PC-9 (cell line): Measurements from ENCODE around the gene SLC25A34. TPM values are rescaled to one million over a fixed set of nuclear protein-coding genes. Genes with fewer than 3 reads are reported as not detected.
"Not testable (repeated sequence)": the region's sequence is repeated elsewhere in the genome, so short reads cannot be mapped to it uniquely, and the experiment has no call there.

ENCODE experiments used
- BruUV-seq: library from RNA; stranded (reverse); fragments of 400-500 nt; replicated peaks from 2 replicates; lab custom pipeline; 2021; lab: Mats Ljungman, UMichigan
- CTCF ChIA-PET: fragments of 300-600 bp; sonication (Branson Sonifier 250); formaldehyde crosslinking; loops from one replicate; lab custom pipeline; 2022; ENCODE audit warnings: antibody characterized with exemption; lab: Charles Lee
- POLR2A ChIA-PET: fragments of 300-600 bp; sonication (Branson Sonifier 250); formaldehyde crosslinking; loops from one replicate; lab custom pipeline; 2022; ENCODE audit warnings: antibody characterized with exemption; ENCODE audit not compliant: unreplicated experiment; lab: Charles Lee
- DNase-seq, 2 experiments: peaks; one replicate each; pipeline versions ENCODE4 v3.0.0 to v3.0.0-alpha.2; 2015 to 2022; ENCODE audit warnings: mixed read lengths in 1 of 2
- H2AFZ ChIP-seq: fragments of 200-600 bp; sonication (generic); 2 replicates; pipeline ENCODE4 v1.8.1; 2017; ENCODE audit warnings: antibody characterized with exemption
- H3F3A ChIP-seq: fragments of 200-600 bp; sonication (generic); 2 replicates; pipeline ENCODE4 v1.8.1; 2017; ENCODE audit warnings: antibody characterized with exemption, mild to moderate bottlenecking, low read depth; ENCODE audit not compliant: insufficient read depth
- H3K27ac ChIP-seq: fragments of 200-600 bp; sonication (generic); 2 replicates; pipeline ENCODE4 v1.6.1; 2016; ENCODE audit warnings: mixed run types
- H3K27me3 ChIP-seq: fragments of 200-600 bp; sonication (generic); 2 replicates; pipeline ENCODE4 v1.6.1; 2016; ENCODE audit warnings: low read depth, mixed run types; ENCODE audit not compliant: insufficient read depth
- H3K36me3 ChIP-seq: fragments of 200-600 bp; sonication (generic); 2 replicates; pipeline ENCODE4 v1.6.1; 2016; ENCODE audit warnings: low read depth, mixed run types
- H3K4me1 ChIP-seq: fragments of 200-600 bp; sonication (generic); replicated peaks from 2 replicates; pipeline ENCODE4 v1.6.1; 2016; ENCODE audit warnings: mixed run types; ENCODE audit not compliant: insufficient read depth
- H3K4me2 ChIP-seq: fragments of 200-600 bp; sonication (generic); 2 replicates; pipeline ENCODE4 v1.6.1; 2017; ENCODE audit warnings: mixed run types
- H3K4me3 ChIP-seq: fragments of 200-600 bp; sonication (generic); 2 replicates; pipeline ENCODE4 v1.6.1; 2016; ENCODE audit warnings: mixed run types
- H3K79me2 ChIP-seq: fragments of 200-600 bp; sonication (generic); 2 replicates; pipeline ENCODE4 v1.6.1; 2017; ENCODE audit warnings: low read depth, mixed run types
- H3K9me2 ChIP-seq: fragments of 200-600 bp; sonication (generic); 2 replicates; pipeline ENCODE4 v1.8.1; 2017; ENCODE audit warnings: mild to moderate bottlenecking; ENCODE audit not compliant: insufficient read depth
- H3K9me3 ChIP-seq: fragments of 200-600 bp; sonication (generic); 2 replicates; pipeline ENCODE4 v1.8.1; 2016; ENCODE audit warnings: low read depth; ENCODE audit not compliant: insufficient read depth
- H4K20me1 ChIP-seq: fragments of 200-600 bp; sonication (generic); 2 replicates; pipeline ENCODE4 v1.8.1; 2017; ENCODE audit not compliant: insufficient read depth
- EZH2 ChIP-seq: fragments of 200-600 bp; sonication (generic); IDR thresholded peaks from 2 replicates; pipeline ENCODE4 v1.8.0; 2017; ENCODE audit warnings: antibody characterized with exemption, low read depth
- intact Hi-C: fragments of 100-400 bp; cut with micrococcal nuclease; formaldehyde crosslinking; loops from one replicate; pipeline ENCODE4 v1.10.0; 2022; ENCODE audit not compliant: unreplicated experiment
- total RNA-seq: library from RNA; stranded (reverse); gene quantifications from 2 replicates; pipeline ENCODE4 v1.2.3, GENCODE V29; 2021
- TF ChIP-seq, protein P1 (sequence below): fragments of 200-600 bp; sonication (generic); conservative IDR thresholded peaks from 2 replicates; pipeline ENCODE4 v1.6.1; 2017; ENCODE audit warnings: mixed run types, antibody characterized with exemption, mild to moderate bottlenecking, moderate library complexity

SLC25A34 gene
- total RNA-seq, 1 experiment from 2014 or later = 1.7 TPM

DNA sequence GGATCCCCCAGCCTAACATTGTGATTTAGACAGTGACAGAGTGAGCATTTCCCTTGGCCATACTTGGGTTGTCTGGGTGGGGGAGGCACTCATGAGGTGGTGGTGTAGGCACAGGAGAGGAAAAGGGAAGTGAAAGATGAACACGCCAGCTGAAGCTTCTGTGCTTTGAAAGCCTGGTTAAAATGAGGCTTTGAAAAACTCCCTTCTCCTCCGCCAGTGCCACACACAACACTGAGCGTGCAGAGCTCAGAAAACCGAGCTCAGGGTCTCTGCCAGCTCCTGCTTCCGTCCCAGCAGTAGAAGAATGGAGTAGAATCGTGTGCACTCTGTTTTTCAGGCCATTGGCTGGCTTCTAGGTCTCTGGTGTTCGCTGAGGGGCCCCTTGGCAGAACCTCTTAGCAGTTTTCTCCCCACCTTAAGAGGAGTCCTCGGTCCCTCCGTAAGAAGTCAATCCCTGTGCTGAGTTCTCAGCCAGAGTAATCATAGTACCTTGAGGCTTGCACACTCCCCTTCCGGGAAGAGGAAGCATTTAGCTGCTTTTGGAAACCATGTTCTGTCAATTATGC lies 39.0 kb upstream of the SLC25A34 start:
- intact Hi-C loops = no loop called here
- Histone ChIP-seq H3K4me3 (no peak overlapping the region), H3K27me3 (no peaks in the 10 kb centered on the region), H3K9me2 (no peaks in the 10 kb centered on the region), H3K4me1 (no peaks in the 10 kb centered on the region), H3K4me2 (no peak overlapping the region), H4K20me1 (no peaks in the 10 kb centered on the region), H3F3A (no peaks in the 10 kb centered on the region), H3K36me3 (no peaks in the 10 kb centered on the region), H3K27ac (no peak overlapping the region), H2AFZ (no peak overlapping the region), H3K9me3 (no peaks in the 10 kb centered on the region), H3K79me2 (peaks cover 2% of the 10 kb centered on the region; the same call in 1 of the 2 replicates)
- no TSS peak for BruUV-seq
- DNase-seq = no peak
- CTCF ChIA-PET = no interaction called here
- no peak for TF ChIP-seq EZH2
- TF ChIP-seq, protein P1, sequence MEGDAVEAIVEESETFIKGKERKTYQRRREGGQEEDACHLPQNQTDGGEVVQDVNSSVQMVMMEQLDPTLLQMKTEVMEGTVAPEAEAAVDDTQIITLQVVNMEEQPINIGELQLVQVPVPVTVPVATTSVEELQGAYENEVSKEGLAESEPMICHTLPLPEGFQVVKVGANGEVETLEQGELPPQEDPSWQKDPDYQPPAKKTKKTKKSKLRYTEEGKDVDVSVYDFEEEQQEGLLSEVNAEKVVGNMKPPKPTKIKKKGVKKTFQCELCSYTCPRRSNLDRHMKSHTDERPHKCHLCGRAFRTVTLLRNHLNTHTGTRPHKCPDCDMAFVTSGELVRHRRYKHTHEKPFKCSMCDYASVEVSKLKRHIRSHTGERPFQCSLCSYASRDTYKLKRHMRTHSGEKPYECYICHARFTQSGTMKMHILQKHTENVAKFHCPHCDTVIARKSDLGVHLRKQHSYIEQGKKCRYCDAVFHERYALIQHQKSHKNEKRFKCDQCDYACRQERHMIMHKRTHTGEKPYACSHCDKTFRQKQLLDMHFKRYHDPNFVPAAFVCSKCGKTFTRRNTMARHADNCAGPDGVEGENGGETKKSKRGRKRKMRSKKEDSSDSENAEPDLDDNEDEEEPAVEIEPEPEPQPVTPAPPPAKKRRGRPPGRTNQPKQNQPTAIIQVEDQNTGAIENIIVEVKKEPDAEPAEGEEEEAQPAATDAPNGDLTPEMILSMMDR = no peak
- POLR2A ChIA-PET = no interaction called here

DNA sequence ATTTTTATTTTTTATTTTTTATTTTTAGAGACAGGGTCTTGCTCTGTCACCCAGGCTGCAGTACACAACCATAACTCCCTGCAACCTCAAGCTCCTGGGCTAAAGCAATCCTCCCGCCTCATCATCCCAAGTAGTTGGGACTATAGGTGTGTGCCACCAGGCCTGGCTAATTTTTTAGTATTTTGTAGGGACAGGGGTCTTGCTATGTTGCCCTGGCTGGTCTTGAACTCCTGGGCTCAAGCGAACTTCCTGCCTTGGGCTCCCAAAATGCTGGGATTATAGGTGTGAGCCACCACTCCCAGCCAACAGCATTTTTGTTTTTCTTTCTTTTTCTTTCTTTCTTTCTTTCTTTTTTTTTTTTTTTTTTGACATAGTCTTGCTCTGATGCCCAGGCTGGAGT lies 37.9 kb upstream of the SLC25A34 start:
- no peak for DNase-seq
- H3K9me3 ChIP-seq = no peaks in the 10 kb centered on the region
- no peak overlapping the region for H3K4me2 ChIP-seq
- H2AFZ ChIP-seq = no peak overlapping the region
- no peak overlapping the region for H3K4me3 ChIP-seq
- H3K79me2 ChIP-seq = no peaks in the 10 kb centered on the region
- H3K27me3 ChIP-seq = no peaks in the 10 kb centered on the region
- no peak overlapping the region for H3K27ac ChIP-seq
- H4K20me1 ChIP-seq = no peaks in the 10 kb centered on the region
- no peaks in the 10 kb centered on the region for H3K4me1 ChIP-seq
- TF ChIP-seq, protein P1 = no peak
- TF ChIP-seq EZH2 = no peak
- intact Hi-C loops = no loop called here
- BruUV-seq = no TSS peak
- POLR2A ChIA-PET = no interaction called here
- H3K9me2 ChIP-seq = no peaks in the 10 kb centered on the region
- CTCF ChIA-PET = no interaction called here
- no peaks in the 10 kb centered on the region for H3K36me3 ChIP-seq
- H3F3A ChIP-seq = no peaks in the 10 kb centered on the region

DNA sequence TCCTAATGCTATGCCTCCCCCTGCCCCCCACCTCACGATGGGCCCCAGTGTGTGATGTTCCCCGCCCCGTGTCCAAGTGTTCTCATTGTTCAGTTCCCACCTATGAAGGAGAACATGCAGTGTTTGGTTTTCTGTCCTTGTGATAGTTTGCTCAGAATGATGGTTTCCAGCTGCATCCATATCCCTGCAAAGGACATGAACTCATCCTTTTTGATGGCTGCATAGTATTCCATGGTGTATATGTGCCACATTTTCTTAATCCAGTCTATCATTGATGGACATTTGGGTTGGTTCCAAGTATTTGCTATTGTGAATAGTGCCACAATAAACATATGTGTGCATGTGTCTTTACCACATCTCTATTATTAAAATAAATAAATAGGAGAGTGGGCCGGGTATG lies 36.7 kb upstream of the SLC25A34 start:
- BruUV-seq, H3K4me1 ChIP-seq, H3K36me3 ChIP-seq, H2AFZ ChIP-seq, H3K4me3 ChIP-seq, H3K27me3 ChIP-seq, POLR2A ChIA-PET, intact Hi-C loops, CTCF ChIA-PET, H3K79me2 ChIP-seq, H3F3A ChIP-seq, H3K4me2 ChIP-seq, H3K9me2 ChIP-seq, H3K9me3 ChIP-seq, H4K20me1 ChIP-seq, DNase-seq, H3K27ac ChIP-seq: not testable (repeated sequence)

DNA sequence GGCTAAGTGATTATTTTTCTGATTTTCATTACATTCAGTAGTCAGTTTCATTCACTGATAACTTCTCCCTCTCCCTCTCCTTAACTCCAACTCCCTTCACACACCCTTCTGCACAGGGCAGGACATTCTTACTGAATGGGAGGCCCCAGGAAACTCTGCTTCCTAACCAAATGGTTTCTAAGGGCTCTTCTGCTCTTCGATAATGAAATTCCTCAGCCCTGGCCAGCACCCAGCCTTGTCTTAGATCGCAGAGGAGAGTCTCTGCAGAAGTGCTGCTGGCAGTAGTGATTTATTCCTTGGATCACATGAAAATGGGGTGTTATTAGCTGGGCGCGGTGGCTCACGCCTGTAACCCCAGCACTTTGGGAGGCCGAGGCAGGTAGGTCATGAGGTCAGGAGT lies 35.5 kb upstream of the SLC25A34 start:
- H3K27ac ChIP-seq = no peak overlapping the region
- no peaks in the 10 kb centered on the region for H3K79me2 ChIP-seq
- TF ChIP-seq, protein P1 = no peak
- TF ChIP-seq EZH2 = no peak
- H3K4me1 ChIP-seq = no peaks in the 10 kb centered on the region
- H3F3A ChIP-seq = no peaks in the 10 kb centered on the region
- ChIA-PET POLR2A (interaction anchor here (0.6 kb wide), 1 partner anchor 171 kb away, joined by 3 read pairs; no protein-coding TSS in a partner anchor), CTCF (no interaction called here)
- no peak overlapping the region for H2AFZ ChIP-seq
- H3K9me2 ChIP-seq = no peaks in the 10 kb centered on the region
- no TSS peak for BruUV-seq
- H4K20me1 ChIP-seq = no peaks in the 10 kb centered on the region
- DNase-seq = no peak
- no peaks in the 10 kb centered on the region for H3K27me3 ChIP-seq
- intact Hi-C loops = no loop called here
- H3K4me2 ChIP-seq = no peak overlapping the region
- no peaks in the 10 kb centered on the region for H3K9me3 ChIP-seq
- no peaks in the 10 kb centered on the region for H3K36me3 ChIP-seq
- H3K4me3 ChIP-seq = no peak overlapping the region
